SK-N-SH (cell line): ENCODE measurements around the gene AK5. TPM values are rescaled to one million over a fixed set of nuclear protein-coding genes. Genes with fewer than 3 reads are reported as not detected.

Experiments used
- CTCF ChIA-PET: fragments of 300-600, 350-600 bp; formaldehyde crosslinking; extraction: SDS; loops from one replicate; lab custom pipeline; 2021; lab: Yijun Ruan, JAX
- POLR2A ChIA-PET: fragments of 350-600 bp; sonication (Branson Sonifier 250); formaldehyde crosslinking; extraction: SDS; loops from one replicate; lab custom pipeline; 2020; ENCODE audit warnings: antibody characterized with exemption, inconsistent platforms; lab: Yijun Ruan, JAX
- DNase-seq: peaks from one replicate; pipeline ENCODE4 v3.0.0; 2012
- H2AFZ ChIP-seq: fragments of 200-600 bp; sonication (generic); 2 replicates; pipeline ENCODE4 v1.8.1; 2016; ENCODE audit warnings: antibody characterized with exemption, mild to moderate bottlenecking, low read depth
- H3F3A ChIP-seq: fragments of 200-600 bp; sonication (generic); replicated peaks from 2 replicates; pipeline ENCODE3; 2016; ENCODE audit warnings: antibody characterized with exemption, mild to moderate bottlenecking; ENCODE audit not compliant: insufficient read depth
- H3K27ac ChIP-seq, 2 experiments: fragments of 200-500 bp in 1 of 2; fragments of 200-600 bp in 1 of 2; sonication (Bioruptor generic) in 1 of 2; sonication (generic), shearing (Covaris generic) in 1 of 2; 2 replicates each; pipeline versions ENCODE4 v1.5.1 to v1.6.1; 2014 to 2016; ENCODE audit warnings: low read depth in 2 of 2, inconsistent platforms in 1 of 2, low read length in 1 of 2, mild to moderate bottlenecking in 1 of 2, mixed read lengths in 1 of 2
- H3K27me3 ChIP-seq: fragments of 200-600 bp; sonication (generic), shearing (Covaris generic); 2 replicates; pipeline ENCODE4 v1.6.1; 2016; ENCODE audit warnings: mixed run types; ENCODE audit not compliant: insufficient read depth
- H3K36me3 ChIP-seq, 2 experiments: fragments of 200-500 bp in 1 of 2; fragments of 200-600 bp in 1 of 2; sonication (Bioruptor generic) in 1 of 2; sonication (generic) in 1 of 2; replicated peaks in 1 of 2; 2 replicates each; pipeline versions ENCODE3 to v1.5.1; 2014 to 2016; ENCODE audit warnings: low read length in 1 of 2, mild to moderate bottlenecking in 1 of 2; ENCODE audit not compliant: insufficient read depth in 2 of 2, control insufficient read depth in 1 of 2
- H3K4me1 ChIP-seq, 2 experiments: fragments of 200-500 bp in 1 of 2; fragments of 200-600 bp in 1 of 2; sonication (Bioruptor generic) in 1 of 2; sonication (generic), shearing (Covaris generic) in 1 of 2; 2 replicates each; pipeline versions ENCODE4 v1.5.1 to v1.6.1; 2014 to 2016; ENCODE audit warnings: low read depth in 1 of 2, low read length in 1 of 2, mixed run types in 1 of 2; ENCODE audit not compliant: insufficient read depth in 2 of 2, control insufficient read depth in 1 of 2
- H3K4me2 ChIP-seq: fragments of 200-600 bp; sonication (generic), shearing (Covaris generic); 2 replicates; pipeline ENCODE4 v1.6.1; 2017; ENCODE audit warnings: mixed run types
- H3K4me3 ChIP-seq, 2 experiments: fragments of 200-500 bp in 1 of 2; fragments of 200-600 bp in 1 of 2; sonication (Bioruptor generic) in 1 of 2; sonication (generic), shearing (Covaris generic) in 1 of 2; 2 replicates each; pipeline versions ENCODE4 v1.5.1 to v1.8.1; 2014 to 2016; ENCODE audit warnings: low read depth in 2 of 2, inconsistent platforms in 1 of 2, low read length in 1 of 2, mild to moderate bottlenecking in 1 of 2, mixed read lengths in 1 of 2, moderate library complexity in 1 of 2
- H3K79me2 ChIP-seq: fragments of 200-600 bp; sonication (generic); 2 replicates; pipeline ENCODE4 v1.8.1; 2017; ENCODE audit warnings: mild to moderate bottlenecking; ENCODE audit not compliant: insufficient read depth
- H3K9ac ChIP-seq: fragments of 200-600 bp; sonication (generic); 2 replicates; pipeline ENCODE4 v1.6.1; 2017; ENCODE audit warnings: mixed run types
- H3K9me2 ChIP-seq: fragments of 200-600 bp; sonication (generic); 2 replicates; pipeline ENCODE4 v1.6.1; 2017; ENCODE audit warnings: mixed run types
- H3K9me3 ChIP-seq: fragments of 200-600 bp; sonication (generic); 2 replicates; pipeline ENCODE4 v1.6.1; 2017; ENCODE audit warnings: mixed run types, mild to moderate bottlenecking, moderate library complexity
- H4K20me1 ChIP-seq: fragments of 200-600 bp; sonication (generic); 2 replicates; pipeline ENCODE4 v1.6.1; 2017; ENCODE audit warnings: mild to moderate bottlenecking, mixed run types; ENCODE audit not compliant: insufficient read depth
- CHD2 ChIP-seq: fragments of 150-350 bp; IDR thresholded peaks from 2 replicates; pipeline ENCODE4 v1.6.1; 2018; ENCODE audit warnings: low read length; ENCODE audit not compliant: partially characterized antibody
- EP300 ChIP-seq, 2 experiments: IDR thresholded peaks; 2 replicates each; pipeline versions ENCODE4 v1.4.0 to v1.6.1; 2012; ENCODE audit warnings: borderline replicate concordance in 1 of 2, low read depth in 1 of 2, low read length in 1 of 2
- FOSL2 ChIP-seq: IDR thresholded peaks from 2 replicates; pipeline ENCODE4 v1.4.0; 2012; ENCODE audit warnings: low read depth, mild to moderate bottlenecking, moderate library complexity, borderline replicate concordance
- FOXJ3 ChIP-seq: sonication (generic); formaldehyde crosslinking; IDR thresholded peaks from 2 replicates; pipeline ENCODE4 v1.5.1; 2020; ENCODE audit warnings: mild to moderate bottlenecking, missing genetic modification reagents
- FOXM1 ChIP-seq: IDR thresholded peaks from 2 replicates; pipeline ENCODE4 v1.4.0; 2012; ENCODE audit warnings: low read depth, mild to moderate bottlenecking
- GABPA ChIP-seq: IDR thresholded peaks from 2 replicates; pipeline ENCODE4 v1.4.0; 2012; ENCODE audit warnings: low read depth, mild to moderate bottlenecking
- JUND ChIP-seq: IDR thresholded peaks from 2 replicates; pipeline ENCODE4 v1.4.0; 2012
- MEF2A ChIP-seq: IDR thresholded peaks from 2 replicates; pipeline ENCODE4 v1.4.0; 2012; ENCODE audit warnings: low read depth, borderline replicate concordance
- MXI1 ChIP-seq: IDR thresholded peaks from 2 replicates; pipeline ENCODE4 v1.6.1; 2012; ENCODE audit warnings: mild to moderate bottlenecking, low read depth, low read length, improper control_type of control experiment
- NFIC ChIP-seq: IDR thresholded peaks from 2 replicates; pipeline ENCODE4 v1.4.0; 2012; ENCODE audit warnings: borderline replicate concordance
- NRF1 ChIP-seq: IDR thresholded peaks from 2 replicates; pipeline ENCODE4 v1.6.1; 2012; ENCODE audit warnings: low read depth, mild to moderate bottlenecking, low read length
- PBX3 ChIP-seq: IDR thresholded peaks from 2 replicates; pipeline ENCODE4; 2012
- POLR2AphosphoS5 ChIP-seq: IDR thresholded peaks from 2 replicates; pipeline ENCODE4 v1.6.1; 2012; ENCODE audit warnings: low read depth, low read length
- RCOR1 ChIP-seq: fragments of 150-350 bp; IDR thresholded peaks from 2 replicates; pipeline ENCODE4 v1.6.1; 2017; ENCODE audit warnings: antibody characterized with exemption, low read length
- SIN3A ChIP-seq: IDR thresholded peaks from 2 replicates; pipeline ENCODE4 v1.6.1; 2012; ENCODE audit warnings: low read depth, mild to moderate bottlenecking, low read length, moderate library complexity, borderline replicate concordance
- SMC3 ChIP-seq: IDR thresholded peaks from 2 replicates; pipeline ENCODE4 v1.6.1; 2012; ENCODE audit warnings: low read depth, low read length, improper control_type of control experiment
- TAF1 ChIP-seq: IDR thresholded peaks from 2 replicates; pipeline ENCODE4 v1.6.1; 2012; ENCODE audit warnings: low read depth, mild to moderate bottlenecking, low read length, moderate library complexity, borderline replicate concordance
- TCF12 ChIP-seq: IDR thresholded peaks from 2 replicates; pipeline ENCODE4 v1.4.0; 2012
- TEAD4 ChIP-seq: IDR thresholded peaks from 2 replicates; pipeline ENCODE4 v1.4.0; 2012; ENCODE audit warnings: mild to moderate bottlenecking, borderline replicate concordance; ENCODE audit not compliant: insufficient read depth
- YY1 ChIP-seq: IDR thresholded peaks from 2 replicates; pipeline ENCODE4 v1.4.0; 2012; ENCODE audit warnings: low read depth, mild to moderate bottlenecking
- WGBS: methylation state at CpG from one replicate; pipeline ENCODE4 v1.1.6; 2017; ENCODE audit warnings: low lambda C conversion rate; 5-methylcytosine and 5-hydroxymethylcytosine counted together
- polyA plus RNA-seq, 3 experiments: library from polyadenylated mRNA; depleted of rRNA; stranded (reverse); fragments of >200 nt; gene quantifications; 2 replicates each; pipeline ENCODE4 v1.2.3, GENCODE V29; 2012
- TF ChIP-seq, protein P1 (sequence below): fragments of 200-600 bp; sonication (generic); IDR thresholded peaks from 2 replicates; pipeline ENCODE4 v1.6.1; 2017; ENCODE audit warnings: antibody characterized with exemption, mild to moderate bottlenecking, moderate library complexity
- TF ChIP-seq, protein P2 (sequence below): IDR thresholded peaks from 2 replicates; pipeline ENCODE4 v1.4.0; 2012; ENCODE audit warnings: low read depth, borderline replicate concordance
- TF ChIP-seq, protein P3 (sequence below): IDR thresholded peaks from 2 replicates; pipeline ENCODE4 v1.4.0; 2012; ENCODE audit warnings: low read depth

Gene AK5
- polyA plus RNA-seq, 1 of the 3 experiments (the other 2 are of a cell fraction), result 22.9 TPM

DNA sequence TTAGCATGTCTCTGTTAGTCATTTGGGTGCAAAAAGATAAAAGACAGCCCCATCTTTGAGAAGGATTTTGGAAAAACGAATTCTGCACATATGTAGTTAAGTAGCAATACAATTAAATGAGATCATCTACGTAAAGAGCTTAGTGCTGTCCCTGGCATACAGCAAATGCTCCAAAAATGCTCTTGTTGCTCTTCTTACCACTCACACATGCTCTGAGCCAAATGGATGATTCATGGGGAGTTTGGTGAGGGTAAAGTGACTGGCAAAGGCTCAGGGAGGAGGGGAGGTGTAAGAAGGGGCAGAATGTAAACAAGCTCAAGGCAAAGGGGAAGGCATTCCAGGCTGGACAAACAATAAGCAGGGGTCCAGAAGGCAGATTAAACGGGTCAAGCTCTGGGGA is 191.9 kb downstream of the AK5 start:
- no peaks in the 10 kb centered on the region for H3K9me2 ChIP-seq
- peaks cover 0 to 9% of the 10 kb centered on the region in 2 experiments; a peak in 1 of 4 replicates for H3K4me1 ChIP-seq
- no peaks in the 10 kb centered on the region for H3K9me3 ChIP-seq
- 0 out of 2 replicates have a peak overlapping the region, but pooled peaks have one; percentile 11 for H3K9ac ChIP-seq
- H3K36me3 ChIP-seq, result peaks cover 0 to 3% of the 10 kb centered on the region in 2 experiments
- peaks cover 9% of the 10 kb centered on the region for H3F3A ChIP-seq
- no peaks in the 10 kb centered on the region for H3K27me3 ChIP-seq
- TF ChIP-seq PBX3, result peak; percentile 75
- peak in 1 of 2 experiments; percentile 83; a peak in 2 of 4 replicates for TF ChIP-seq EP300 (IDR thresholded peaks at IDR 0.05; ENCODE audit: borderline replicate concordance in 1 of 2, low read depth in 1 of 2, low read length in 1 of 2)
- 0 out of 2 replicates have a peak, but pooled peaks have one; percentile 55 for TF ChIP-seq SIN3A
- no peak for TF ChIP-seq FOXJ3 (CRISPR knock-in tag)
- TF ChIP-seq YY1, result no peak
- peak; percentile 88 for TF ChIP-seq TCF12
- TF ChIP-seq TAF1, result no peak
- peak; percentile 67; the same call in 1 of the 2 replicates for TF ChIP-seq FOXM1
- peak; percentile 96; the same call in 1 of the 2 replicates for TF ChIP-seq FOSL2
- TF ChIP-seq, protein P1, sequence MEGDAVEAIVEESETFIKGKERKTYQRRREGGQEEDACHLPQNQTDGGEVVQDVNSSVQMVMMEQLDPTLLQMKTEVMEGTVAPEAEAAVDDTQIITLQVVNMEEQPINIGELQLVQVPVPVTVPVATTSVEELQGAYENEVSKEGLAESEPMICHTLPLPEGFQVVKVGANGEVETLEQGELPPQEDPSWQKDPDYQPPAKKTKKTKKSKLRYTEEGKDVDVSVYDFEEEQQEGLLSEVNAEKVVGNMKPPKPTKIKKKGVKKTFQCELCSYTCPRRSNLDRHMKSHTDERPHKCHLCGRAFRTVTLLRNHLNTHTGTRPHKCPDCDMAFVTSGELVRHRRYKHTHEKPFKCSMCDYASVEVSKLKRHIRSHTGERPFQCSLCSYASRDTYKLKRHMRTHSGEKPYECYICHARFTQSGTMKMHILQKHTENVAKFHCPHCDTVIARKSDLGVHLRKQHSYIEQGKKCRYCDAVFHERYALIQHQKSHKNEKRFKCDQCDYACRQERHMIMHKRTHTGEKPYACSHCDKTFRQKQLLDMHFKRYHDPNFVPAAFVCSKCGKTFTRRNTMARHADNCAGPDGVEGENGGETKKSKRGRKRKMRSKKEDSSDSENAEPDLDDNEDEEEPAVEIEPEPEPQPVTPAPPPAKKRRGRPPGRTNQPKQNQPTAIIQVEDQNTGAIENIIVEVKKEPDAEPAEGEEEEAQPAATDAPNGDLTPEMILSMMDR, result no peak
- TF ChIP-seq SMC3, result no peak
- TF ChIP-seq POLR2AphosphoS5, result peak; percentile 71; the same call in 1 of the 2 replicates
- TF ChIP-seq NRF1, result no peak
- TF ChIP-seq GABPA, result no peak
- TF ChIP-seq NFIC, result peak; percentile 95
- peak; percentile 8; the same call in 1 of the 2 replicates for TF ChIP-seq MEF2A
- peak; percentile 96 for TF ChIP-seq JUND
- TF ChIP-seq CHD2, result no peak
- no peak for TF ChIP-seq RCOR1
- no peak for TF ChIP-seq MXI1
- peak; percentile 65; the same call in 1 of the 2 replicates for TF ChIP-seq TEAD4
- TF ChIP-seq, protein P2, sequence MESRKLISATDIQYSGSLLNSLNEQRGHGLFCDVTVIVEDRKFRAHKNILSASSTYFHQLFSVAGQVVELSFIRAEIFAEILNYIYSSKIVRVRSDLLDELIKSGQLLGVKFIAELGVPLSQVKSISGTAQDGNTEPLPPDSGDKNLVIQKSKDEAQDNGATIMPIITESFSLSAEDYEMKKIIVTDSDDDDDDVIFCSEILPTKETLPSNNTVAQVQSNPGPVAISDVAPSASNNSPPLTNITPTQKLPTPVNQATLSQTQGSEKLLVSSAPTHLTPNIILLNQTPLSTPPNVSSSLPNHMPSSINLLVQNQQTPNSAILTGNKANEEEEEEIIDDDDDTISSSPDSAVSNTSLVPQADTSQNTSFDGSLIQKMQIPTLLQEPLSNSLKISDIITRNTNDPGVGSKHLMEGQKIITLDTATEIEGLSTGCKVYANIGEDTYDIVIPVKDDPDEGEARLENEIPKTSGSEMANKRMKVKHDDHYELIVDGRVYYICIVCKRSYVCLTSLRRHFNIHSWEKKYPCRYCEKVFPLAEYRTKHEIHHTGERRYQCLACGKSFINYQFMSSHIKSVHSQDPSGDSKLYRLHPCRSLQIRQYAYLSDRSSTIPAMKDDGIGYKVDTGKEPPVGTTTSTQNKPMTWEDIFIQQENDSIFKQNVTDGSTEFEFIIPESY, result peak; percentile 56; the same call in 1 of the 2 replicates
- TF ChIP-seq, protein P3, sequence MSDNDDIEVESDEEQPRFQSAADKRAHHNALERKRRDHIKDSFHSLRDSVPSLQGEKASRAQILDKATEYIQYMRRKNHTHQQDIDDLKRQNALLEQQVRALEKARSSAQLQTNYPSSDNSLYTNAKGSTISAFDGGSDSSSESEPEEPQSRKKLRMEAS, result peak; percentile 78
- peak overlapping the region; percentile 7; the same call in 1 of the 2 replicates for H3K4me2 ChIP-seq
- no peak overlapping the region for H3K4me3 ChIP-seq
- H3K27ac ChIP-seq, result peak overlapping the region in 1 of 2 experiments; percentile 57; a peak in 2 of 4 replicates
- WGBS, result 11% methylated on average over 3 of the region's 3 CpGs
- DNase-seq, result no peak
- H3K79me2 ChIP-seq, result no peaks in the 10 kb centered on the region
- H4K20me1 ChIP-seq, result no peaks in the 10 kb centered on the region
- POLR2A ChIA-PET, result no interaction called here
- CTCF ChIA-PET, result interaction anchor here (0.7 to 1.3 kb wide), 3 partner anchors 11 to 1565 kb away, joined by 3 read pairs; no protein-coding TSS in a partner anchor
- no peak overlapping the region for H2AFZ ChIP-seq
